K562 (cell line): ENCODE measurements around the gene MTHFD2. TPM values are rescaled to one million over a fixed set of nuclear protein-coding genes. Genes with fewer than 3 reads are reported as not detected.

Experiments
- CREB3L1 ChIP-seq: fragments of 450-650 bp; IDR thresholded peaks from 2 replicates; pipeline ENCODE4 v1.6.1; 2014; ENCODE audit warnings: low read depth, mild to moderate bottlenecking, moderate library complexity, borderline replicate concordance
- HES1 ChIP-seq: fragments of 450-650 bp; IDR thresholded peaks from 2 replicates; pipeline ENCODE4 v1.6.1; 2016; ENCODE audit warnings: low read depth, mild to moderate bottlenecking, moderate library complexity
- MCM2 ChIP-seq: fragments of 450-650 bp; IDR thresholded peaks from 2 replicates; pipeline ENCODE4 v1.6.1; 2017; ENCODE audit warnings: low read depth, mild to moderate bottlenecking
- MECOM ChIP-seq: fragments of 250-450 bp; sonication (Bioruptor Pico); IDR thresholded peaks from 2 replicates; pipeline ENCODE4 v1.8.0; 2022; ENCODE audit warnings: inconsistent platforms
- MITF ChIP-seq: IDR thresholded peaks from 2 replicates; pipeline ENCODE4 v1.6.1; 2014; ENCODE audit warnings: antibody characterized with exemption
- NFE2L1 ChIP-seq: fragments of 450-650 bp; IDR thresholded peaks from 2 replicates; pipeline ENCODE4 v1.6.1; 2016; ENCODE audit warnings: missing genetic modification characterization, low read depth, mild to moderate bottlenecking, missing compliant biosample characterization, moderate library complexity, borderline replicate concordance
- NFYB ChIP-seq: IDR thresholded peaks from 2 replicates; pipeline ENCODE4 v1.6.1; 2011; ENCODE audit warnings: mild to moderate bottlenecking, moderate library complexity; ENCODE audit not compliant: insufficient read length; ENCODE audit errors: extremely low read depth
- NR2C1 ChIP-seq, 2 experiments: fragments of 450-650 bp; IDR thresholded peaks; 2 replicates each; pipeline ENCODE4 v1.6.1; 2017; ENCODE audit warnings: mild to moderate bottlenecking in 2 of 2, antibody characterized with exemption in 1 of 2, inconsistent platforms in 1 of 2, missing compliant biosample characterization in 1 of 2, missing genetic modification characterization in 1 of 2
- POLR3A ChIP-seq: IDR thresholded peaks from 2 replicates; pipeline ENCODE4 v1.6.1; 2011; ENCODE audit warnings: borderline replicate concordance, mild to moderate bottlenecking, moderate library complexity; ENCODE audit not compliant: insufficient read length, insufficient read depth; ENCODE audit errors: extremely low read depth
- RBM17 ChIP-seq: fragments of 200-400 bp; formaldehyde crosslinking; IDR thresholded peaks from 2 replicates; pipeline ENCODE4 v1.6.1; 2017; ENCODE audit warnings: low read depth, mild to moderate bottlenecking, low read length, borderline replicate concordance
- RHOXF2B ChIP-seq: fragments of 250-450 bp; sonication (Bioruptor Pico); conservative IDR thresholded peaks from 2 replicates; pipeline ENCODE4 v1.5.1; 2021
- SETDB1 ChIP-seq: IDR thresholded peaks from one replicate; pipeline ENCODE4 v1.6.1; 2012; ENCODE audit warnings: low read length, control low read depth, inconsistent platforms
- SFPQ ChIP-seq: fragments of 200-400 bp; formaldehyde crosslinking; IDR thresholded peaks from 2 replicates; pipeline ENCODE4 v1.6.1; 2017; ENCODE audit warnings: mild to moderate bottlenecking, low read depth, low read length, moderate library complexity
- SMAD2 ChIP-seq: fragments of 150-350 bp; IDR thresholded peaks from 2 replicates; pipeline ENCODE4 v1.6.1; 2014; ENCODE audit warnings: low read depth, mild to moderate bottlenecking, low read length
- TCFL5 ChIP-seq: fragments of 250-450 bp; sonication (Bioruptor Pico); conservative IDR thresholded peaks from 2 replicates; pipeline ENCODE4 v1.6.1; 2021; ENCODE audit warnings: mild to moderate bottlenecking, moderate library complexity, matching md5 sums
- ZBTB8A ChIP-seq: fragments of 450-650 bp; IDR thresholded peaks from 2 replicates; pipeline ENCODE4 v1.6.1; 2018; ENCODE audit warnings: mild to moderate bottlenecking, moderate library complexity; ENCODE audit not compliant: partially characterized antibody
- ZFP91 ChIP-seq: sonication (generic); formaldehyde crosslinking; IDR thresholded peaks from 2 replicates; pipeline ENCODE4 v1.8.0; 2022; ENCODE audit warnings: mild to moderate bottlenecking, missing genetic modification reagents
- ZNF263 ChIP-seq: sonication (generic); formaldehyde crosslinking; IDR thresholded peaks from 2 replicates; pipeline ENCODE4 v1.8.0; 2022; ENCODE audit warnings: mild to moderate bottlenecking, missing genetic modification reagents, borderline replicate concordance
- ZNF408 ChIP-seq: fragments of 250-450 bp; sonication (Bioruptor Pico); IDR thresholded peaks from 2 replicates; pipeline ENCODE4 v1.4.0; 2020; ENCODE audit warnings: low read depth, mild to moderate bottlenecking, moderate library complexity
- ZNF583 ChIP-seq: fragments of 250-450 bp; sonication (Bioruptor Pico); IDR thresholded peaks from 2 replicates; pipeline ENCODE4 v1.4.0; 2020
- ZNF668 ChIP-seq: fragments of 250-450 bp; sonication (Bioruptor Pico); IDR thresholded peaks from 2 replicates; pipeline ENCODE4 v1.8.0; 2022; ENCODE audit warnings: mild to moderate bottlenecking, inconsistent platforms
- polyA plus RNA-seq, 8 experiments: library from polyadenylated mRNA; depleted of rRNA in 4 of 8; stranded (reverse) in 5 of 8; unstranded in 3 of 8; fragments of >200 nt; fragmentation: Nextera tagmentation in 2 of 8; fragmentation: Illumina TruSeq in 1 of 8; extraction: Ambion mirVana in 2 of 8; extraction: Trizol in 1 of 8; gene quantifications; 2 replicates each; pipeline versions ENCODE4 v1.2.1 to v1.2.3, GENCODE V29; 2011 to 2014; ENCODE audit warnings: inconsistent platforms in 1 of 8, missing spikeins in 1 of 8
- total RNA-seq, 7 experiments: library from RNA; depleted of rRNA in 6 of 7; stranded (reverse); fragments of >200 nt in 6 of 7; fragmentation: Illumina TruSeq in 2 of 7; extraction: Trizol in 2 of 7; gene quantifications; 2 replicates each; pipeline versions ENCODE4 v1.2.1 to v1.2.3, GENCODE V29; 2011 to 2021; ENCODE audit warnings: low replicate concordance in 1 of 7

The MTHFD2 gene
- total and polyA plus RNA-seq, 9 of the 15 experiments (the other 6 are each of a cell fraction or from before 2014, with no cell fraction given), result 113 to 520 (median 234) TPM

GRCh38 chr2:74186038-74186437, 12.4 kb upstream of the MTHFD2 start (continued):
- no peak for TF ChIP-seq ZNF583
- no peak for TF ChIP-seq MECOM (CRISPR knock-in tag)
- no peak for TF ChIP-seq ZNF408
- no peak for TF ChIP-seq CREB3L1
- TF ChIP-seq ZNF263 (CRISPR knock-in tag), result 0 out of 2 replicates have a peak, but pooled peaks have one; percentile 23
- 0 out of 2 replicates have a peak, but pooled peaks have one; percentile 30 for TF ChIP-seq HES1
- TF ChIP-seq MCM2, result no peak
- TF ChIP-seq RHOXF2B (CRISPR knock-in tag), result no peak
- TF ChIP-seq MITF, result 0 out of 2 replicates have a peak, but pooled peaks have one; percentile 38
- no peak for TF ChIP-seq NR2C1 (IDR thresholded peaks at IDR 0.05)
- TF ChIP-seq NR2C1 (tag; IDR thresholded peaks at IDR 0.05), result no peak
- no peak for TF ChIP-seq NFYB
- no peak for TF ChIP-seq SMAD2
- TF ChIP-seq ZBTB8A, result no peak
- no peak for TF ChIP-seq ZFP91 (CRISPR knock-in tag)
- no peak for TF ChIP-seq RBM17
- TF ChIP-seq SFPQ, result no peak
- no peak for TF ChIP-seq TCFL5 (CRISPR knock-in tag)
- TF ChIP-seq POLR3A, result no peak
- no peak for TF ChIP-seq NFE2L1 (tag)
- no peak for TF ChIP-seq SETDB1
- TF ChIP-seq ZNF668 (CRISPR knock-in tag), result no peak; the same call in 1 of the 2 replicates
